IPS DF 19.7 (cell line): ENCODE data around the gene CTPS2.

Experiments
- DNase-seq: peaks from one replicate; pipeline ENCODE4 v3.0.0-alpha.2; 2013; ENCODE audit warnings: low read depth, low spot score

Gene CTPS2

DNA sequence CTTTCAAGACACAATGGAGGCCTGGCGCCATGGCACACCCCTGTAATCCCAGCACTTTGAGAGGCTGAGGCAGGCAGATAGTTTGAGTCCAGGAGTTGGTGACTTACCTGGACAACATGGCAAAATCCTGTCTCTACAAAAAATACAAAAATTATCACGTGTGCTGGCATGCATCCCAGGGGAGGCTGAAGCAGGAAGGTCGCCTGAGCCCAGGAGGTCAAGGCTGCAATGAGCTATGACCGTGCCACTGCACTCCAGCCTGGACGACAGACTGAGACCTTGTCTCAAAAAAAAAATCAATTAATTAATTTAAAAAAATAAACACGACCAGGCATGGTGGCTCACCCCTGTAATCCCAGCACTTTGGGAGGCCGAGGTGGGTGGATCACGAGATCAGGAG, 2.0 kb upstream of the CTPS2 start:
- no peak for DNase-seq

DNA sequence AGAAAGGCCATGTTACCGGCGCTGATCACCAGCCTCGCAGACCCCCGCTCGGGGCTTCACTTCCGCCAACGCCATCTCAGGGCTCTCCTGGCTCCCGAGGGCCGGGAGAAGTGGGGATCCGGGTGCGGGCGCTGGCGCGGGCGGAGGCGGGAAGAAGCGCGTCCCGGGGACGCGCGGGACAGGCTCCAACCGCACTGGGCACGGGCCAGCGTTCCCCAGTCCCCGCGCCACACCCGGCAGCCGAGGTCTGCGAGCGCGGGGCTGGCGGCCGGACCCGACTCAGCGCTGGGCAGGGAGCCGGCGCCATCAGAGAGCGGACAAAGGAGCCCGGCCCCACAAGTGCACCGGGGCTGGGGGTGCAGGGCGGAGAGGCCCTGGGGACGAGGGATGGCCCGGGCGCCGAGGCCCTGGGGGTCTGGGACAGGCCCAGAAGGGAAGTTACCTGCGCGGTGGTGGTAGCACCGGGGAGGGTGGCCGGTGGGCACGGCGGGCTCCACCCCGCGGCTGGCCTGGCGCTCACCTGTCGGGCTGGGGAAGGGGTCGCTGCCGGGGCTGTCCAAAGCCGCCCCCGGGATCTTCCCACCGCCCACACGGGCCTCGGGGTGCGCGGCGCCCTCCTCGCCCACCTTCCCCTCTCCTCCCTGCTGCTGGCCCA, 449 bp downstream of the CTPS2 start:
- DNase-seq = no peak

DNA sequence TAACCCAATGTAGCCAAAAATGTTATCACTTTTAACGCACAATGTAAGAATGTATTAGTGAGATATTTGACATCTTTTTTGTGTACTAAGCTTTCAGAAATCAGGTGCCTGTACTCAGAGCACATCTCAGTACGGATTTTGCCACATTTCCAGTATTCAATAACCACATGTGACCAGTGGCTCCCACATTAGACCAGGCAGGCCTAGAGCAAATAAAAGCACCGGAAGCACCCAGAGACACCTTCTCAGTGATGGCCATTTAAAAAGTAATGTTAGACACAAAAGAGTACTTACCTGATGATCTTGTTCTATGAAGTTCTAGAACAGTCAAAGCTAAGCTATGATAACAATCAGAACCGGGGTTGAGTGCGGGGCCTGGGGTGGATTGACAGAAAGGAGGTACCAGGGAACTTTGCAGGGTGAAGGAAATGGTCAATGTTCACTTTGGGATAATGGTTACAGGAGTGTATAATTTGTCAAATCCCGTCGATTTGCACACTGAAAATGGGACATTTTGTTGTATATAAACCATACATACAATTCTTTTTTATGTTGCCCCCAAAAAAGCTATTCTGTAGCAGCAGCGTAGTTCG, 1.2 kb downstream of the CTPS2 start:
- no peak for DNase-seq

DNA sequence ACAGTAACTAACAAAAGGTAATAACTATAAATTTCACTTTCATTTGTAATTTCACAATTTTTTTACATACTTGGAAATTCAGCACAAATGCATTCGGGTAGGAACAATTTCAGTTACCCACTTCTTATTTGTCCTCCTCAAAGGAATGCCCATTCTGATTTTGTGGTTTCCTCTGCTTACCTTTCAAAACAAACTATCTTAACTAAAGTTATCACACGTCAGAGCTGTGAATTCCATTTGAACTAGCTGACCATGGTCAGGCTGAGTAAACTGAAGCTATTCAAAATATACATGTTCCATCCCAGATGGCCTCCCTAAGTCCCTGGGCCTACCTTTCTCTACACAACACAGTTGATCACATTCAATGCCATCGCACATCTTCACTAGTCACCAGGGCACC, 4.5 kb downstream of the CTPS2 start:
- no peak for DNase-seq

DNA sequence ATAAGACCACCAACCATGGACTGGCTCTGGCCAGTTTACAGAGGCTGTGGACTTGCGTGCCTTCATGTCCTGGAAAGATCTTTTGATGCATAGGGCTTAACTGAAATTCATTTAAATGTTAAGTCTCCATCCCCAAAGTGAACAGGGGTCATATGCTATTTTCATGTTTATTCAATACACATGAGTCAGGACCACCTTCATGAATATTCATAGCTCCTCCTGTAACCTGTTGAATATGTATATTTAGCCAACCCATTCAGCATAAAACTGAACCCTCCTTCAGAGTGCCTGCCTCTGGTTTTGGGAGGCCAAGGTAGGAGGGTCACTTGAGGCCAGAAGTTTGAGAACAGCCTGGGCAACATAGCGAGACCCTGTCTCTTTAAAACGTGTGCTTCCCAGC, 7.1 kb downstream of the CTPS2 start:
- no peak for DNase-seq

DNA sequence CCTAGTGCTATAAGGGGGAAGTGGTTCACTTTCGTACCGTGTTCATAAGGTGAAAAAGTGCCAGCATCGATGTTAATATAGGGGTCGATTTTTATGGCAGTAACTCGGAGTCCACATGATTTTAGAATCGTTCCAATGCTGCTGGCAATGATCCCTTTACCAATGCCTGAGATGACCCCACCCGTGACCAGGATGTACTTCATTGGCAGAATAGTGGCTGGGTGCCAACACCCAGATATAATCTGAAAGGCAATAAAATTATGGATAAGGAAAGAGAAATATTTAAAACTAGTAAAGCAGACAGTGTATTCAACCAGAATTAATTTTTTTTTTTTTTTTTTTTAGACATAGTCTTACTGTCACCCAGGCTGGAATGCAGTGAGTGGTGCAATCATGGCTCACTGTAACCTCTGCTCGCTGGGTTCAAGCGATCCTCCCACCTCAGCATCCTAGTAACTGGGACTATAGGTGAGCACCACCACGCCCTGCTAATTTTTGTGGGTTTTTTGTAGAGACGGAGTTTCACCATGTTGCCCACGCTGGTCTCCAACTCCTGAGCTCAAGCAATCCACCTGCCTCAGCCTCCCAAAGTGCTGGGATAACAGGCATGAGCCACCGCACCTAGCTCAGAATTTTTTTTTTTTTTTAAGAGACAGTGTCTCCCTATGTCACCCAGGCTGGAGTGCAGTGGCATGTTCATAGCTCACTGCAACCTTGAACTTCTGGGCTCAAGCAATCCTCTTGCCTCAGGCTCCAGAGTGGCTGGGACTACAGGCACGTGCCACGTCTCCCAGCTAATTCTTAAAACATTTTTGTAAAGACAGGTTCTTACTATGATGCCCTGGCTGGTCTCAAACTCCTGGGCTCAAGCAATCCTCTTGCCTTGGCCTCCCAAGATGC, 9.5 kb downstream of the CTPS2 start:
- no peak for DNase-seq

DNA sequence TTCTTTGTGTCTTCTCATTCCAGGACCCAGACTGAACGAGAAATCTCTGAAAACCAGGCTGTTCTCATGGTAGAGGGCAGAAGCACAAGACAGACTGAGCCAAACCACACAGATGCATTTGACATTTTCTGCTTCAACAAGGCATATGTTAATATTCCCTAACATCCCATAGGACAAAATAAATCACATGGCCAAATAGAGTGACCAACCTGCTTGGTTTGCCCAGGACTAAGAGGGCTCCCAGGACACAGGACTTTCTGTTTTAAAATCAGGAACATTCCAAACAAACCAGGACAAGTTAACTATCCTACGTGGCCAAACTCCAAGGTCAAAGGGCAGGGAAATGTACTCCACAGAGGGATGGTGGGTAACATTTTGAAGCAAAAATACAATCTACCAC, 11.7 kb downstream of the CTPS2 start:
- DNase-seq = no peak

DNA sequence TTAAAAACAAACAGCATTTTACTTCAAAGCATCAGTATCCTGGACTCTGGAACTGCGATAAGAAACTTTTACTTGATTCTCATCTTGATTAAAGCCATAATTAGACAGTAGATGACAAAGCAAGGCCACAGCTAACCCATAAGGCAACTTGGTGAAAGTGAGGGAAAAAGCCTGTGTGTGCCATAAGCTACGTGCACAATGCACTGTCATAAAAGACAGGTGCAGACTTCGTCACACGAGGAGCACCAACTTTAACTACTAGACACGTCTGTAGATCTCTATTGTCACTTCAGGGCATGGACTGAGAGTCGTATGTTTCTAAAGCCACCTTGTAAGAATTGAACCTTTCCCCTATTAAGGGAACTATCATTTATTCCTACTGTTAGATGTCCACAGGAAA, 13.1 kb downstream of the CTPS2 start:
- DNase-seq = no peak

DNA sequence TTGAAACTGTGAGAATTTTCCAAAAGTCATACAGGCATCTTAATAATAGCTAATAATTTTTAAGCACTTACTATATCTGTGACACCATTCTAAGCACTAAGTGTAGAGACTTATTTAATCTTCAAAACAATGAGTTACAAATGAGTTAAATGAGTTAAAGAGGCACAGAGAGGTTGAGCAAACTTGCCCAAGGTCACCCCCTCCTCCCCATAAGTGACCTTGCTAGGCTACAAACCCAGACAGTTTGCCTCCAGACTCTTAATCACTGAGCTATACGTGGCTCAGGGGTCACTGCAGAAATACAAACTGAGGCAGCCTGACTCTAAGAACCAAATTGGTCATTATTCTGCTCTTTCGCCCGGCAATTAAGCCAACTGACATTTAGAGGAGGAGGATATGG, 15.5 kb downstream of the CTPS2 start:
- no peak for DNase-seq

DNA sequence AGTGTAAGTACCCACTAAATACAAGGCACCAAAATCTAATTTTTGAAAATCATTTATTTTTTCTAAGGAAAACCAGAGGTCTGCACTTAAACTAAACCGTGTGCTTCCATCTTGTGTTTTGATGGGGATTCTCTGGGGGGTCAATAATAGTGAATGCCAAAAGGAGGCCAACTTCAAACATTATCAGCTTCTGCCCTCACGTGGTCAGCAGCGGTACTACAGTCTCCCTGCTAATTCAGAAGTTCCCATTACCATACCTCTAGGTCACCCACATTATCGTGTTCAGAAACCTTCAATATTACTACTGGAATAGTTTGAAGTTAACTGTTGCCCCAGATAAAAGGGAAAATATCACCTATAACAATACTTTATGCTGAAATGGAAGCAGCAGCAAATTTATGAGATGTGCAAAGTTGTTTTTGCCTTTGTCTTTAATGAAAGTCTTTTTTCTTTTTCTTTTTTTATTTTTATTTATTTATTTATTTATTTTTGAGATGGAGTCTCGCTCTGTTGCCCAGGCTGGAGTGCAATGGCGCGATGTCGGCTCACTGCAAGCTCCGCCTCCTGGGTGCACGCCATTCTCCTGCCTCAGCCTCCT, 17.3 kb downstream of the CTPS2 start:
- no peak for DNase-seq

DNA sequence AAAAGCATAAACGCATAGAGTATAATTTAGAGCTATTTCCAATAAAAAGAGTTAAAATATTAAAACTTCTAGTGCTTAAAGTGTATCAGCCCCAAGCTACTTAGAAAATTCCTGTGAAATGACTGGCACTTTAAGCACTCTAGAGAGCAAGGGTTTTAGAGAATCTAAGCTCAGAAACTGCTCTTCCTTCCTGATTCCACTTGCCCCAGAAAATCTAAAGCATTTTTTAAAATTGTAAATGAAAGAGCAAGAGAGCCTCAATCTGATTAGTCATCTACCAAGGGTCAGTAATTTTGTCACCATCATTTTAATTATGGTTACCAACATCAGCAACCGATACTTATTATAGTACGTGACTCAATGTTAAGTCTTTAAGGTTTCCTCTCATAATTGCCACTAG, 25.0 kb downstream of the CTPS2 start:
- no peak for DNase-seq

DNA sequence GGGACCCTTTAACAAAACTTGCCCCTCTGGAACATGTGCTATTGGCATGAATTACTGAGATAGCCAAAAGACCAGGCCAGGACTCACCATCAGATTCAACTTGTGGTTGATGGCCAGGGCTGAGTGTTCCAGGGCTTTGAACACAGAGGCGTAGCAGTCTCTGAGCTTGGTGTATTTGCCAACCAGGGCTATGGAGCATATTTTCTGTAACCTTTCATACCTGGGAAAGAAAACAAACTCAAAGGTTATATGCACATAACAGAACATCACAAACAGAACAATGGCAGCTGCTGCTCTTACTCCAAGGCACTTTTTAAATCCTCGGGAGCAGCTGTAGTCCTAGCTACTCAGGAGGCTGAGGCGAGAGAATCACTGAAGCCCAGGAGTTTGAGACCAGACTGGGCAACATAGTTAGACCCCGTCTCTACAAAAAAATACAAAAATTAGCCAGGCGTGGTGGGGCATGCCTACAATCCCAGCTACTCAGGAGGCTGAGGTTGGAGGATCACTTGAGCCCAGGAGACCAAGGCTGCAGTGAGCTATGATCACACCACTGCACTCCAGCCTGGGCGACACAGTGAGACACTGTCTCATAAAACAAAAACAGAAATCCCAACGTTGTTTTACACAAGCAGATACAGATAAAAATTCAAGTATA, 29.3 kb downstream of the CTPS2 start:
- no peak for DNase-seq

DNA sequence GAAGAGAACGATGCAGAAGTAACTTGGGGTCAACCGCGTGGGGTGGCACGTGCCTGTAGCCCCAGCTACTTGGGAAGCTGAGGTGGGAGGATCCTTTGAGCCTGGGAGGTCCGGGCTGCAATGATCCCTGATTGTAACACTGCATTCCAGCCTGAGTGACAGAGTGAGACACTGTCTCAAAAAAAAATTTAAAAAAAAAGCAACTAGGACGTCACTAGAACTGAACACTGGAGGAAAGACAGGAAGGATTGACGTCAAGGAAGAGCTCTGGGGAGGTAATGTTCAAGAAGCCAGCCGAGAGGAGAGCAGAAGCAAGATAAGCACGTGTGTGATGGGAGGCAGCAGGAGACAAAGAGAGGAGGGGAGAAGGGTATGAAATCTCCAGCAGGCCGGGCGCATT, 33.8 kb downstream of the CTPS2 start:
- no peak for DNase-seq

DNA sequence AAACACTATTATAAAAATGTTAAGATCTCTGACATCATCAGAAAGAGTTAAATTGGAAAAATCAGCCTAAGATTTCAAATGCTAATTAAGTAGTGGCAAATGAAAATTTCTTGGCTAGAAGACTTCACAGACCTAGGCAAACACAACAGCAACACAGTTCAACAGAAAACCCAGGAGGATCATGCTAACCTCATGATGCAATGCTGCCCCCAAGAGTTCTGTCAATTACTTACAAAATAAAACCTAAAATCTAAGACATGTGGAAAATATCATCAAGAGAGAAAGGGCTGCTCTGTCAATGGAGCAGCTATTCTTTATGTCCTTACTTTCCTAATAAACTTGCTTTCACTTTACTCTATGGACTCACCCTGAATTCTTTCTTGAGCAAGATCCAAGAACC, 41.5 kb downstream of the CTPS2 start:
- DNase-seq = no peak

DNA sequence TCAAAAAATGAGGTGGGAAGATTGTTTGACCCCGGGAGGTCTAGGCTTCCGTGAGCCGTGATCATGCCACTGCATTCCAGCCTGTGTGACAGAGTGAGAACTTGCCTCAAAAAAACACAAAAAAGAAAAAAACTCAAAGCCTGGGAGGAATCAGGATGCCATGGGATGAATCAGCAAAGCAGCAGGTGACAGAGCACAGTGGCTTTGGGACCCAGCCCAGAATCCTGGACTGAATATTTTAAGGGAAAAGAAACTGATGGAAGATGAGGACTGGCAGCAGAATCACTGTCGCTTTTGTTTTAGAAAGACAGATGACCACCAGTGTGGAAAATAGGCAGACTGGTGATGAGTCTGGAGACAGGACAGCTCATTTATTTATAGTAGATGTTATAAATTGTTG, 45.9 kb downstream of the CTPS2 start:
- DNase-seq = no peak

DNA sequence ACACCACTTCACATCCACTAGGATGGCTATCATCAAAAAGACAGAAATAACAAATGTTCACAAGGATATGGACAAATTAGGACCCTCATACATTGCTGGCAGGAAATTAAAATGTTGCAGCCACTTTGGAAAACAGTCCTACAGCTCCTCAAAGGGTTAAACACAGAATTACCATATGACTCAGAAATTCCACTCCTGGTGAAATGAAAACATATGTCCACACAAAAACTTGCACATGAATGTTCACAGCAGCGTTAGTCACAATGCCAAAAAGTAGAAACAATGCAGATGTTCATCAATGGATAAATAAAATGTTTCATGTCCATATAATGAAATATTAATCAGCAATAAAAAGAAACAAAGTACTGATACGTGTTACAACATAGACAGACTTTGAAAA, 47.4 kb downstream of the CTPS2 start:
- DNase-seq = no peak

DNA sequence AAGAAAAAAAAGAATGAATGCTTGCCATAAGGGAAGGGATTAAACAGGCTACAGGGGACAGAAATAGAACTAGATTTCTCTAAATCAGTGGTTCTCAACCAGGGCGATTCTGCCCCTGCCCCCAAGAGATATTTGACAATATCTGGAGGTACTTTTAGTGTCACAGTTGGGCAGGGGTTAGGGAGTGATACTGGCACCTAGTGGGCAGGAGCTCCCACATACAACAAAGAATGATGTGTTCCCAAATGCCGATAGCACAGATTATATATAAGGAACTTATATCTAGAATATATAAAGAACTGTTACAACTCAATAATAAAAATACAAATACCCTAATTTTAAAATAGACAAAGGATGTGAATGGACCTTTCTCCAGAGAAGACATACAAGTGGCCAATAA, 47.8 kb downstream of the CTPS2 start:
- no peak for DNase-seq

DNA sequence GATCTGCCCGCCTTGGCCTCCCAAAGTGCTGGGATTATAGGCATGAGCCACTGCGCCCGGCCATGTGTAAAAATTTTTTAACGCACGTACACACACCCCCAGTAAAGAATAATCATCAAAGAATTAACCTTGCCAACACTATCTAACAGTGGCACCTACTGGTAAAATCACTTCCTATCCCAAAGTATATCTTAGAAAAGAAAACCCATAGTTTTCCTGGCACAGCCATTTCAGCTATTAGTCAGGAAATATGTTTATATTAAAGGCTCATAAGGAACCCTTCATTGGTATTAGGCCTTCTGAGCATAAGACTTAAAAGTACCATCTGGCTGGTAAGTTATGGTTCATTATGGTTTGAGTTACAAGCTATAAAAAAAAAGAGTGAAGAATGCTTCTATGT, 48.4 kb downstream of the CTPS2 start:
- no peak for DNase-seq

DNA sequence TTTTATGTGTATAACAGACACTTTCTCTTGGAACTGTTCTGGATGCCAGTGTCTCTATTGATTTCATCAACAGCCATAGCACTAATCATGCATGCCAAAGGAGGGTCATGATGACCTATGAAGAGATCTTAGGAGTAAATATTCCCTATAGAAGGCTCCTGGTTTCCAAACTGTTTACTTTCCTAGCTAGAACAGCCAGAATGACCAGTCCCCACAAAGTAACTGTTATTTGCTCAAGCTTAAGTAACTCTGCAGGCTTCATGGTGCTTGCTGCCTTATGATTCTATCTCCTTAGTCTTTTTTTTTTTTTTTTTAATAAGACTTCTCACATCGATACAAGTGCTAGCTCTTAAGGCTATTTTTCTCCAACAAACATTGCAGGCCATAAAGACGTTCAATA, 50.1 kb downstream of the CTPS2 start:
- no peak for DNase-seq

DNA sequence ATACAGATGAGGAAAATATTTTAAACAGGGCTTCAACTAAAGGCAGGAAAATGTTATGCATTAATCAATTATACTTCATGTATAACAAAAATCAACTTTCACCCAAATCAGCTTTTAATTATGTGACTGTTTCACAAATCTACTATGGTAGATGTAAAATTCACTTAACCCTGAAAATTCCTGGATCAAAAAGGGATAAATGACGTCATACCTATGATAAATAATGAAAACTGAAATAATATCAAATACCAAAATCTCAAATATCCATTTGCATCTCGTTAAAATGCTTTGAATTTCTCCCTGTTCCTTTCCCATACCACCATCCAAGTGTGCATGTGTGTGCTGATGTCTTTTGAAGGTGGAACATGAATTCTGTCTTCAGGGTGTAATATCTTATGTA, 51.0 kb downstream of the CTPS2 start:
- DNase-seq = no peak

DNA sequence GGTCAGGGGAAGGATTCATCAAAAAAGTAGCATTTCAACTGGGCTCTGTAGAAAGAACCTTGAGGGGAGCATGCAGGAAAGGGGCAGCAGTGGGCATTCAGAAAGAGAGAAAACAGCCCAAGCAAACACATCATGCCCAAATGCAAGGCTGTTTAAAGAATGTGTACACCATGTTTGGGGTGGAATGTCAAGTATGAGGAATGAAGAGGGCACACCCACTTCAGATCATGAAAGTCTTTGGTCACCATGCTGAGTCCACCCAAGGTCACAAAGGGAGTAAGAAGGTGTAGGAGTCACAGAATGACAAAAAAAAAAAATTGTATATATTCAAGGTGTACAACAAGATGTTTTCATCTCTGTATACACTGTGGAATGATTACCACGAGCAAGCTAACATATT, 53.1 kb downstream of the CTPS2 start:
- DNase-seq = no peak

DNA sequence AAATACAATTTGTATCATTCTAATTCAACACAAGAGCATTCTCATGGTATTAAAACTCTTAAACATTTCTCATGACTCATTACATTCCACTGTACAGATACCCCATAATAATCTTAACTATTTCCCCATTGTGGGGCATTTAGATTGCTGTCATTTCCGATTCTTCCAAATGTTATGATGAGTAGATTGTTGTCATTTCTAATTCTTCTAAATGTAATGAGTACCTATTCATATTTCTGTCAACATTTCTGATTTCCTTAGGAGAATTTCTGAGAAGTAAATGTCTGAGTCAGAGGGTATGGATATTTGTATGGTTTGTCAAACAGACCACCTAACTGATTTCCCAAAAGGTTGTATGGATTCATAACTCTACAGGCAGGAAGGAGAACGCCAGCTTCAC, 54.2 kb downstream of the CTPS2 start:
- DNase-seq = no peak
